Aorta (tissue), 5 donors: Measurements from ENCODE around the gene CD33. TPM values are rescaled to one million over a fixed set of nuclear protein-coding genes. Genes with fewer than 3 reads are reported as not detected.

Experiments used
- ATAC-seq: fragments of 200-7000 bp; cut with Tn5 transposase; one replicate; pipeline ENCODE4 v1.9.1; 2022; ENCODE audit warnings: moderate library complexity; ENCODE audit not compliant: low FRiP score
- DNase-seq, 2 donors: peaks; one replicate each; pipeline ENCODE4 v3.0.0-alpha.2; 2020
- H3K27ac ChIP-seq, 2 donors: one replicate each; pipeline ENCODE4 v1.5.1; 2013; ENCODE audit warnings: low read length in 2 of 2, mild to moderate bottlenecking in 2 of 2, moderate library complexity in 2 of 2, control low read depth in 1 of 2, inconsistent platforms in 1 of 2, low read depth in 1 of 2
- H3K27me3 ChIP-seq, 2 donors: one replicate each; pipeline ENCODE4 v1.6.1; 2013; ENCODE audit warnings: control low read depth in 1 of 2, low read length in 1 of 2, mild to moderate bottlenecking in 1 of 2, moderate library complexity in 1 of 2; ENCODE audit not compliant: insufficient read depth in 2 of 2, control insufficient read depth in 1 of 2
- H3K36me3 ChIP-seq, 2 donors: one replicate each; pipeline ENCODE4 v1.6.1; 2013; ENCODE audit warnings: control low read depth in 1 of 2, low read length in 1 of 2, mild to moderate bottlenecking in 1 of 2; ENCODE audit not compliant: insufficient read depth in 2 of 2, control insufficient read depth in 1 of 2
- H3K4me1 ChIP-seq, 2 donors: one replicate each; pipeline ENCODE4 v1.6.1; 2013; ENCODE audit warnings: low read length in 2 of 2, control low read depth in 1 of 2, mild to moderate bottlenecking in 1 of 2, moderate library complexity in 1 of 2; ENCODE audit not compliant: insufficient read depth in 2 of 2, control insufficient read depth in 1 of 2
- H3K4me3 ChIP-seq, 2 donors: one replicate each; pipeline ENCODE4 v1.5.1; 2013; ENCODE audit warnings: low read length in 2 of 2, control low read depth in 1 of 2, mild to moderate bottlenecking in 1 of 2
- H3K9me3 ChIP-seq: one replicate; pipeline ENCODE4 v1.6.1; 2013; ENCODE audit warnings: mild to moderate bottlenecking, low read length; ENCODE audit not compliant: control insufficient read depth
- WGBS, 2 donors: extraction: QIAGEN DNeasy Blood & Tissue Kit; methylation state at CpG; one replicate each; pipeline ENCODE4 v1.1.7; 2013; 5-methylcytosine and 5-hydroxymethylcytosine counted together
- intact Hi-C, 2 donors: fragments of 100-400 bp; cut with DNase I; formaldehyde crosslinking; loops; one replicate each; pipeline versions ENCODE4 v1.14.2 to v1.15.0; 2022
- polyA plus RNA-seq, 2 donors: library from polyadenylated mRNA; stranded (reverse); fragments of 200-250 nt; gene quantifications; one replicate each; pipeline ENCODE4 v1.2.3, GENCODE V29; 2013
- total RNA-seq, 2 donors: library from RNA; stranded (reverse); fragmentation: NEBNext Ultra II Directional; extraction: Animal tissue kit (Norgen Biotek cat#: 25700); gene quantifications; one replicate each; pipeline ENCODE4 v1.2.1, GENCODE V29; 2021
- donor health status: healthy with polysubstance abuse.
- donor health status: Bipolar disorder and iron deficiency.
- donor health status: DM: no; HTN: no; CAD: no.
- donor health status: DM: no; HTN: no; CAD: no.
- donor health status: DM: yes; HTN: yes; CAD: no.

Gene CD33
- total and polyA plus RNA-seq, 4 donors, result 1.4 to 15.0 (median 7.8) TPM

GRCh38 chr19:51247972-51248590, 23.2 kb downstream of the CD33 start:
- WGBS, 2 donors, result 67 to 74% methylated on average over 7 of the region's 7 CpGs
- intact Hi-C loops, result no loop called here
- no peak for ATAC-seq

GRCh38 chr19:51250786-51251467, 26.0 kb downstream of the CD33 start, which contains the start of gene SIGLECL1:
Gene SIGLECL1, plus strand, starts transcription at chr19:51251080. Its CDS starts 12,993 bp downstream, at chr19:51264073.
- H3K27ac ChIP-seq, result no peak within 1 kb of the TSS
- H3K9me3 ChIP-seq, result no peaks in the 10 kb centered on the region
- H3K36me3 ChIP-seq, result no peaks in the 10 kb centered on the region
- intact Hi-C loops, result no loop called here
- no peak within 1 kb of the TSS for H3K4me3 ChIP-seq
- DNase-seq (no peak), ATAC-seq (no peak)
- 91 to 92% methylated on average over 23 of the region's 23 CpGs for WGBS, 2 donors
- no peaks in the 10 kb centered on the region for H3K4me1 ChIP-seq
- no peaks in the 10 kb centered on the region for H3K27me3 ChIP-seq

More at GRCh38 chr19:51247972-51248590, 23.2 kb downstream of the CD33 start:
- Histone ChIP-seq H3K27me3 (no peaks in the 10 kb centered on the region), H3K9me3 (no peaks in the 10 kb centered on the region), H3K4me3 (no peak overlapping the region), H3K36me3 (no peaks in the 10 kb centered on the region), H3K27ac (no peak overlapping the region), H3K4me1 (no peaks in the 10 kb centered on the region)
- DNase-seq, result no peak

GRCh38 chr19:51251468-51251820, 26.6 kb downstream of the CD33 start:
- Histone ChIP-seq H3K27ac (no peak overlapping the region), H3K9me3 (no peaks in the 10 kb centered on the region), H3K36me3 (no peaks in the 10 kb centered on the region), H3K27me3 (no peaks in the 10 kb centered on the region), H3K4me1 (no peaks in the 10 kb centered on the region), H3K4me3 (no peak overlapping the region)
- DNase-seq (no peak), ATAC-seq (no peak)
- 82% methylated on average over 9 of the region's 9 CpGs for WGBS, 2 donors
- intact Hi-C loops, result no loop called here

- 77 to 80% methylated on average over 9 of the region's 9 CpGs for WGBS, 2 donors
- H3K36me3 ChIP-seq, result no peaks in the 10 kb centered on the region
- no peaks in the 10 kb centered on the region for H3K27me3 ChIP-seq
- no peak for ATAC-seq
- intact Hi-C loops, result no loop called here
- DNase-seq, result no peak
- no peaks in the 10 kb centered on the region for H3K9me3 ChIP-seq
- H3K27ac ChIP-seq, result no peak overlapping the region
- H3K4me1 ChIP-seq, result no peaks in the 10 kb centered on the region
- H3K4me3 ChIP-seq, result no peak overlapping the region
Observed at GRCh38 chr19:51252306-51253079, 27.6 kb downstream of the CD33 start.

- no peaks in the 10 kb centered on the region for H3K9me3 ChIP-seq
- H3K4me1 ChIP-seq, result no peaks in the 10 kb centered on the region
- H3K4me3 ChIP-seq, result no peak overlapping the region
- no peaks in the 10 kb centered on the region for H3K27me3 ChIP-seq
- H3K36me3 ChIP-seq, result no peaks in the 10 kb centered on the region
- no peak for ATAC-seq
- intact Hi-C loops, result no loop called here
- H3K27ac ChIP-seq, result no peak overlapping the region
- no peak for DNase-seq
- 73 to 82% methylated on average over 1 of the region's 1 CpG for WGBS, 2 donors
Observed at GRCh38 chr19:51253088-51253806, 28.4 kb downstream of the CD33 start.

- no peaks in the 10 kb centered on the region for H3K4me1 ChIP-seq
- ATAC-seq, result no peak
- intact Hi-C loops, result no loop called here
- 50 to 55% methylated on average over 2 of the region's 2 CpGs for WGBS, 2 donors
- H3K36me3 ChIP-seq, result no peaks in the 10 kb centered on the region
- H3K9me3 ChIP-seq, result peaks cover 1% of the 10 kb centered on the region
- H3K27me3 ChIP-seq, result no peaks in the 10 kb centered on the region
- no peak for DNase-seq
- H3K4me3 ChIP-seq, result no peak overlapping the region
- H3K27ac ChIP-seq, result no peak overlapping the region
Observed at GRCh38 chr19:51256155-51256625, 31.3 kb downstream of the CD33 start.

GRCh38 chr19:51257471-51257870, 32.6 kb downstream of the CD33 start:
- H3K27ac ChIP-seq, result no peak overlapping the region
- no peaks in the 10 kb centered on the region for H3K36me3 ChIP-seq
- no peaks in the 10 kb centered on the region for H3K4me1 ChIP-seq
- H3K27me3 ChIP-seq, result no peaks in the 10 kb centered on the region
- no peak for ATAC-seq
- intact Hi-C loops, result no loop called here
- peaks cover 1% of the 10 kb centered on the region for H3K9me3 ChIP-seq
- H3K4me3 ChIP-seq, result no peak overlapping the region
- WGBS, 2 donors, result 71 to 77% methylated on average over 2 of the region's 2 CpGs
- no peak for DNase-seq
